DOHH2 (cell line): Measurements from ENCODE around the gene PNPLA2.

ENCODE experiments used
- CTCF ChIP-seq: fragments of 200-600 bp; sonication (generic); IDR thresholded peaks from one replicate; pipeline ENCODE4 v1.5.1; 2014; ENCODE audit warnings: antibody characterized with exemption, mild to moderate bottlenecking, low read depth, low read length; ENCODE audit not compliant: poor library complexity, severe bottlenecking
- EZH2phosphoT487 ChIP-seq: fragments of 200-600 bp; sonication (generic); IDR thresholded peaks from 2 replicates; pipeline ENCODE4 v1.6.1; 2017; ENCODE audit warnings: borderline replicate concordance, mild to moderate bottlenecking, antibody characterized with exemption, low read length, moderate library complexity, mixed read lengths

- TF ChIP-seq CTCF (no peak), EZH2phosphoT487 (no peak)
These were observed 11.2 kb downstream of the PNPLA2 start for GRCh38 chr11:829847-830294.
